Left kidney (tissue), 2 donors: ENCODE measurements around the gene PIGX. TPM values are rescaled to one million over a fixed set of nuclear protein-coding genes. Genes with fewer than 3 reads are reported as not detected.
"Not testable (repeated sequence)": the region's sequence is repeated elsewhere in the genome, so short reads cannot be mapped to it uniquely, and the experiment has no call there.

ENCODE experiments used
- DNase-seq: peaks from one replicate; pipeline ENCODE4 v3.0.0-alpha.2; 2013
- polyA plus RNA-seq: library from polyadenylated mRNA; unstranded; fragments of 120-200 nt; gene quantifications from one replicate; pipeline ENCODE4 v1.2.1, GENCODE V29; 2013; ENCODE audit not compliant: insufficient read length

PIGX gene
- polyA plus RNA-seq, 1 donor = 32.5 TPM

DNA sequence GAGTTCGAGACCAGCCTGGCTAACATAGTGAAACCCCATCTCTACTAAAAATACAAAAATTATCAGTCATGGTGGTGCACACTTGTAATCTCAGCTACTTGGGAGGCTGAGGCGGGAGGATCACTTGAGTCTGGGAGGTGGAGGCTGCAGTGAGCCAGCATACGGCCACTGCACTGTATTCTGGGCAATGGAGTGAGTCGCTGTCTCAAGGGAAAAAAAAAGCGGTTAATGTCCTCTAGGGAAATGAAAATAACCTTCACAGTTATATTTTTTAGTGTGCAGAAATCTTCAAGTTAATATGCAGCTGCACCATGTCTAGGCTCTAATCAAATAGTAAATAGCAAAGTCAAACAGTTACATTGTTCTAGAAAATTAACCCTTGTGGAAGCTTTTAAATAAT, 14.9 kb upstream of the PIGX start:
- DNase-seq = no peak

DNA sequence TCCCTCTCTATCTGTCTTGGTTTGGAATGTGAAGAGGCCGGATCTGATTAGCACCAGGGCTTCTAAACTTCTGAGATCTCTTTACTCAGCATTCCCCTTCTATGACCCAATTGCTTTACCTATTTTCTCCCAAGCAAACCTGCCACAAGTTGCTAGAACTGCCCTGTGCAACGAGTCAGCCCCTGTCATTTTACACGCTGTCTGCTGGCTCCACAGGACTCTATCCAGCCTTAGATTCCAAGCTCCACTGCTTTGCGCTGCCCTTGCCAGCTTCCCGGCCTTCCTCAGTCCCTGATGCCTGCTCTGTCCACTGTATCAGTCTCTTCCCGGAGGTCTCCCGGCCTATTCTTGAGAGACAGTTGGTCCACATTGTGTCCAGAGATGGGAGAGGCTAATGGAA, 12.4 kb upstream of the PIGX start:
- no peak for DNase-seq

- DNase-seq = no peak
Observed at GRCh38 chr3:196700801-196701200, 11.4 kb upstream of the PIGX start.

- DNase-seq = no peak
Observed at GRCh38 chr3:196706327-196706726, 5.8 kb upstream of the PIGX start.

DNA sequence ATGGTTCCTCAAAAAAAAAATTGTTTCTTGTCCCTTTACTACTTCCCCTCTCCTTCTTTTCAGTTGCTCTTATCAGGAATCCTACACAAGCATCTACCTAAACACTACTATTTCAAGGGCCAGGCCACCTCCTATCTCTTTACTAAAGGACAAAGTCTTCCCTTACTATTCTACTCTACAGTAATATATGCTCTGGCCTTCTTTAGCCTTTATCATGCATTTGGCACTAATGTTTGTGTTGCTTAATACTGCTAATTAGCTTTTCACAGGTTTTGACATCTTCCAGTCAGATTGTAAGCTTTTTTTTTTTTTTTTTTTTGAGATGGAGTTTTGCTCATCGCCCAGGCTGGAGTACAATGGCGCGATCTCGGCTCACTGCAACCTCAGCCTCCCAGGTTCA, 5.4 kb upstream of the PIGX start:
- no peak for DNase-seq

- no peak for DNase-seq
Observed at GRCh38 chr3:196707566-196707965, 4.6 kb upstream of the PIGX start.

- DNase-seq = no peak
Observed at GRCh38 chr3:196708467-196708866, 3.7 kb upstream of the PIGX start.

GRCh38 chr3:196712514-196713413, 587 bp downstream of the PIGX start:
- DNase-seq = no peak

DNA sequence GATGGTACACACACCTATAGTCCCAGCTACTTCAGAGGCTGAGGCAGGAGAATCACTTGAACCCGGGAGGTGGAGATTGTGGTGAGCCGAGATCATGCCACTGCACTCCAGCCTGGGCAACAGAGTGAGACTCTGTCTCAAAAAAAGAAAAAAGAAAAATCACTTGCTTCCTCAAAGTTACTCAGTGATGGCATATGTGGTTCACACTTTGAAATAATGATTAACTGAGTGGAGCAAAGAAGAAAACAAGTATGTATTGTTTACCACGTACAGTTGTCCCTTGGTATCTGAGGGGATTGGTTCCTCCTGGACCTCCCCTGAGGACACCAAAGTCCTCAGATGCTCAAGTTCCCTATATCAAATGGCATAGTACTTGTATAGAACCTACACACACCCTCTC, 5.0 kb downstream of the PIGX start:
- not testable (repeated sequence) for DNase-seq

DNA sequence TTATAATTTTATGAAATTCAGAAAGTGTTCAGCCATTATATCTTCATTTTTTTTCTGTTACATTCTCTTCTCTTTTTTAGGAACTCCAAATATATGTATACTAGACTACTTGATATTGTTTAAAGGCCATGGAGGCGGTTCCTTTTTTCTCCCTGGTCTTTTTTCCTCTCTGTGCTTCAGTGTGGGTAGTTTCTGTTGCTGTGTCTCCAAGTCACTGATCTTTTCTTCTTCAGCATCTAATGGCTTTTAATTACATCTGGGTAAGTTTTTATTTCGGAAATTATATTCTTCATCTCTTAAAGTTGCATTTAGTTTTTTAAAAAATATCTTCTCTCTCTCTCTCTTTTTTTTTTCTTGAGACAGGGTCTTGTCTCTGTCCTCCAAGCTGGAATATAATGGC, 8.9 kb downstream of the PIGX start:
- no peak for DNase-seq

GRCh38 chr3:196726788-196727675, 14.9 kb downstream of the PIGX start:
- DNase-seq = no peak

DNA sequence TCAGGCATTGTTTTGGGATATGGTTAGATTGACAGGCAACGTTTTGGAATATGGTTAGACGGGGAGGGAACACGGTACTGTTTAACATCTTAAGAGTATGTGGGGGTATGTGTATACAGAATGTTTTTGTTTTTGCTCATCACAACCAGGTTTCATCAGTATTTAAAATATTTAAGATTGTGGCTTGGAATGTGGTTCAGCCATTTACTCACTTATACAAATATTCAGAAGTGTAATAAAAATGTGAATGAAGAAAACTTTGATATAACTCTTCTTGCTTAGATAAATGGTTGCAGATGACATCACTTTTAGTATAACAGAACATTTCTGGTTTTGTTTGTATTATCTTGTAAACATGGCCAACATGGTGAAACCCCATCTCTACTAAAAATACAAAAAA, 23.6 kb downstream of the PIGX start:
- DNase-seq = no peak

- no peak for DNase-seq
Observed at GRCh38 chr3:196736670-196737374, 24.6 kb downstream of the PIGX start.

GRCh38 chr3:196737655-196738054, 25.5 kb downstream of the PIGX start:
- DNase-seq = no peak

DNA sequence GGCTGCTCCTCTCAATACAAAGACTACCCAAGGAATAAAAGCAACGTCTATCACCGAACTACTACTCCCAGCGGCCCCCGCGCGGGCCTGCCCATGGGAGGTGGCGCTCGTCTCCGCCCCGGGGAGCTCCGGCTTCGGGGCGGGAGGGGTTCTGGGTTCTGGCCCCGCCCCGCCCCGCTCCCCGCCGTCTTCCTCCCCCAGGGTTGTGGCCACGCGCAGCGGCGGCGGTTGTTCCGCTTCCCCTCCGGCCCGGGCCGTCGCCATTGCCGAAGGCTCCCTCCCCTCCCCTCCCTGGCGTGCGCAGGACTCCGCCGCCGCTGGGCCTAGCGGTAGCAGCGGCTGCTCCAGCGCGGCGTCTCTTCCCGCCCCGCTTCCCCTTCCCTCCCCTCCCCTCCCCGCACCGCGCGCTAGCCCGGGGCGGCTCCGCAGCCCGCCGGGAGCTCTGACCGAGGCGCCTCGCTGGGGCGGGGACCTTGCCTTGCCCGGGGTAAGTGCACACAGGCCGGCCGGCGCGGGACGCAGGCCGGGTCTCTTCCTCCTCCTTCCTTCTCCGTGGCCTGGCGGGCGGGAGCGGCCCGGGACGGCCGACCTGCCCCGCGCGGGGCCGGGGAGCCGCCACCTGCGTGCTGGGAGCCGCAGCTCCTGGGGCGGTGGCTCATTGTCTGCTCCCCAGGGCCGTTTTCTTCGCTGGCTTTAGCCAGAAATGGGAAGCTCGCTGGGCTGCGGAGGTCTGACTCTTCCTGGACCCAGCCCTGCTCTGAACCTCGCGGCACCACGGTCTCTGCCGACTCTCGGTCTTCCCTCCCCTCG, 27.7 kb downstream of the PIGX start, which contains the start of gene PAK2:
Gene PAK2, plus strand, starts transcription at position 187 of the 810 bp plus-strand sequence. CDS start 42,790 bp downstream, outside the sequence.
- DNase-seq = peak; percentile 84

DNA sequence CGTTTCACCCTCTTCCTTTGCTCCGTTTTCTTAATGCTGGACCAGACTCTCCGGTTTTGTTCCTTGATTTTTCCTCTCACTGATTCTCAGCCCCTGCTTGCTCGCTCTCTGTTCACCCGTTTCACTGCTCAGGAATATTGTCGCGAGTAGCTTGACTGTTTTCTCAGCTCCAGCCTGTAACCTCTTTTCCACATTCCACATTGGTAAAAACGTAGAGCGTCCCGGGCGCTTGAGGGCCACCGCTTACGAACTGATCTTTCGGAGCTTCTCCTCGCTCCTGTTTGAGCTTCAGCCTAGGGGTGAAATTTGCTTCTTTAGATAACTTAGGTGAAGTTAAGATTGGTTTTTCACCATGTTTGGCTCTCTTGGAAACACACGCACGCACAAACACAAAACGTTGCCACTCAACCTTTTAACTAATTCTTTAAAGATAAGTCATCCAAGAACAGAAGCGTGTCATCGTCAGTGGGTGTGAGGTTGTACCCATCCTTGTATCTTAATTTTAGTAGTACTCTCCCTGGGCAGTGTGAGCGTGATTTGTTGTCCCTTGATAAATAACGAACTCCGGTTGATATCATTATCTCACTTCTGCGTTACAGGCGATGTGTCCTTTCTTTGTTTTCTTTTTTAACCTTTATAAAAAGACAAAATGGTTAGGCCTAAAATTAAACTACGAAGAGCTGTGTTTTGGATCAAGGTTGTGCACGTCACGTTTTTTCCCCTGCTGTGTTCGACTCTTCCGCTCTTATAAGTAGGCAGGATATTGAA, 28.5 kb downstream of the PIGX start:
- peak; percentile 33 for DNase-seq

DNA sequence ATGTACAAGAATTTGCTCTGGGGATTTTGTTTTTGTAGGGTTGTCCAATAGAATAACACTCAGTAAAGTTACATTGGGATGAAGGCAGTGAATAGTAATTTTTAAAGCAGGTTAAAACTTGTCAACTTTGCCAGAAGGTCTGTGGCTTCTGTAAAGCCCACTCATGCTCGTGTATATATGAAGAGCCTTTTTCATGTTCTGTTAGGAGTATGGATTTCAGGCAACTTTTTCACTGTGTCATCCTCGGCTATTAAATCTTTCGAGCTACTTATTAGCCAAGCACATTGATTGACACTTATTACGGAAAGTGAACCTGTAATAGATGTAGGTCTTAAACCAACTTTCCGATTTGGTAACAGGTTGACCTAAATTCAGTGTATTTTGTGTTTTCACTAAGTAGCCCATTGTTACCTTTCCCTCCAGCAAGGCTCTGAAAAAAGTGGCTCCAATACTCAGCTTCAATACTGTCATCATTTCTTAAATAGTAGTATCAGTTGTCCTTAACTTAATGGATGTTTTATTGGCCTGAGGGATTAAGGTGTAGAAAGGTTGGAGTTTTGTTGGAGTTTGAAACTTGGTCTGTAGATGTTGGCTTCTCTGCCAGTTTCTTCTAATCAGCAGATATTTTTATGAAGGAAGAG, 29.2 kb downstream of the PIGX start:
- DNase-seq = peak; percentile 20

DNA sequence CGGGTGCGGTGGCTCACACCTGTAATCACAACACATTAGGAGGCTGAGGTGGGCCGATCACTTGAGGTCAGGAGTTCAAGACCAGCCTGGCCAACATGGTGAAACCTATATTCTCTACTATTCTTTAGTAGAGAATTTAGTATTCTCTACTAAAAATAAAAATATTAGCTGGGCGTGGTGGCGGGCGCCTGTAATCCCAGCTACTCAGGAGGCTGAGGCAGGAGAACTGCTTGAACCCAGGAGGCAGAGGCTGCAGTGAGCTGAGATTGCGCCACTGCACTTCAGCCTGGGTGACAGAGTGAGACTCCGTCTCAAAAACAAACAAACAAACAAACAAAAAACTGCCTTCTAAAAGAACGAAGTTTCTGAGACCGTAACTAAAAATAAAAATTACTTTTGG, 31.4 kb downstream of the PIGX start:
- DNase-seq = not testable (repeated sequence)

DNA sequence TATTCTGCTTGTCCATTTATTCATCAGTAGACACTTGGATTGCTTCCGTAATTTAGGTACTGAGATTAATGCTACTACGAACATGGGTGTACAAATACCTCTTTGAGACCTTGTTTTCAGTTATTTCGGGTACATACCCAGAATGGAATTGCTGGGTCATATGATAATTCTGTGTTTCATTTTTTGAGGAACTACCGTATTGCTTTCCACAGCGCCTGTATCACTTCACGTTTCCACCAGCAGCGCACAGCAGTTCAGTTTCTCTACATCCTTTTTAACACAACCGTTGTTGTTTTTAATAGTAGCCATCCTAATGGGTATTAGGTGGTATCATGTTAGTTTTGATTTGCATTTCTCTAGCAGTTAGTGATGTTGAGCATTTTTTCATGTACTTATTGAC, 36.9 kb downstream of the PIGX start:
- DNase-seq = no peak

GRCh38 chr3:196753201-196753600, 41.0 kb downstream of the PIGX start:
- DNase-seq = no peak
